GM15510 (cell line): ENCODE measurements around the gene EIF4B.

ENCODE experiments used
- POLR2A ChIP-seq: IDR thresholded peaks from 3 replicates; pipeline ENCODE4 v1.6.1; 2011; ENCODE audit warnings: borderline replicate concordance; ENCODE audit not compliant: insufficient read length; ENCODE audit errors: extremely low read depth

Gene EIF4B

DNA sequence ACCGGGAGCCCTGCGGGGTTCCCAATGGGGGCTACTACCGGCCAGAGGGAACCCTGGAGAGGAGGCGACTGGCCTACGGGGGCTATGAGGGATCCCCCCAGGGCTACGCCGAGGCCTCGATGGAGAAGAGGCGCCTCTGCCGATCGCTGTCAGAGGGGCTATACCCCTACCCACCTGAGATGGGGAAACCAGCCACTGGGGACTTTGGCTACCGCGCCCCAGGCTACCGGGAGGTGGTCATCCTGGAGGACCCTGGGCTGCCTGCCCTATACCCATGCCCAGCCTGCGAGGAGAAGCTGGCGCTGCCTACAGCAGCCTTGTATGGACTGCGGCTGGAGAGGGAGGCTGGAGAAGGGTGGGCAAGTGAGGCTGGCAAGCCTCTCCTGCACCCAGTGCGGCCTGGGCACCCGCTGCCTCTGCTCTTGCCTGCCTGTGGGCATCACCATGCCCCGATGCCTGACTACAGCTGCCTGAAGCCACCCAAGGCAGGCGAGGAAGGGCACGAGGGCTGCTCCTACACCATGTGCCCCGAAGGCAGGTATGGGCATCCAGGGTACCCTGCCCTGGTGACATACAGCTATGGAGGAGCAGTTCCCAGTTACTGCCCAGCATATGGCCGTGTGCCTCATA lies 53.3 kb downstream of the EIF4B start:
- TF ChIP-seq POLR2A, result no peak

DNA sequence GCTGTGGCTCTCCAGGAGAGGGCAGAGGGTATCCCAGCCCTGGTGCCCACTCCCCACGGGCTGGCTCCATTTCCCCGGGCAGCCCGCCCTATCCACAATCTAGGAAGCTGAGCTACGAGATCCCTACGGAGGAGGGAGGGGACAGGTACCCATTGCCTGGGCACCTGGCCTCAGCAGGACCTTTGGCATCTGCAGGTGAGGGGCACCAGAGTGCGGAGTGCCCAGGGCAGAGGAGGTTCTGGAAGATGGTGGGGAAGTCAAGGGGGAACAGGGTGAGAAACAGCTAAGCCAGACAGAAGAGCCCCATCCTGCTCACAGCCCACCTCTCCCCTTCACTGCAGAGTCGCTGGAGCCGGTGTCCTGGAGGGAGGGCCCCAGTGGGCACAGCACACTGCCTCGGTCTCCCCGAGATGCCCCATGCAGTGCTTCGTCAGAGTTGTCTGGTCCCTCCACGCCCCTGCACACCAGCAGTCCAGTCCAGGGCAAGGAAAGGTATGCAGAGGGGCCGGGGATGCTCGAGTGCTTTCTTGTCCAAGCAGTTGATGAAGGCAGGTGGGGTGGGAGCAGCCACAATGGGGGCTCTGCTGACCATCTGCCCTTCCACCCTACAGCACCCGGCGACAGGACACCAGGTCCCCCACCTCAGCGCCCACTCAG lies 53.9 kb downstream of the EIF4B start:
- TF ChIP-seq POLR2A, result no peak

- TF ChIP-seq POLR2A, result no peak
These were observed 54.5 kb downstream of the EIF4B start for GRCh38 chr12:53060721-53061276.

GRCh38 chr12:53061404-53062010 lies 55.3 kb downstream of the EIF4B start:
- no peak for TF ChIP-seq POLR2A

DNA sequence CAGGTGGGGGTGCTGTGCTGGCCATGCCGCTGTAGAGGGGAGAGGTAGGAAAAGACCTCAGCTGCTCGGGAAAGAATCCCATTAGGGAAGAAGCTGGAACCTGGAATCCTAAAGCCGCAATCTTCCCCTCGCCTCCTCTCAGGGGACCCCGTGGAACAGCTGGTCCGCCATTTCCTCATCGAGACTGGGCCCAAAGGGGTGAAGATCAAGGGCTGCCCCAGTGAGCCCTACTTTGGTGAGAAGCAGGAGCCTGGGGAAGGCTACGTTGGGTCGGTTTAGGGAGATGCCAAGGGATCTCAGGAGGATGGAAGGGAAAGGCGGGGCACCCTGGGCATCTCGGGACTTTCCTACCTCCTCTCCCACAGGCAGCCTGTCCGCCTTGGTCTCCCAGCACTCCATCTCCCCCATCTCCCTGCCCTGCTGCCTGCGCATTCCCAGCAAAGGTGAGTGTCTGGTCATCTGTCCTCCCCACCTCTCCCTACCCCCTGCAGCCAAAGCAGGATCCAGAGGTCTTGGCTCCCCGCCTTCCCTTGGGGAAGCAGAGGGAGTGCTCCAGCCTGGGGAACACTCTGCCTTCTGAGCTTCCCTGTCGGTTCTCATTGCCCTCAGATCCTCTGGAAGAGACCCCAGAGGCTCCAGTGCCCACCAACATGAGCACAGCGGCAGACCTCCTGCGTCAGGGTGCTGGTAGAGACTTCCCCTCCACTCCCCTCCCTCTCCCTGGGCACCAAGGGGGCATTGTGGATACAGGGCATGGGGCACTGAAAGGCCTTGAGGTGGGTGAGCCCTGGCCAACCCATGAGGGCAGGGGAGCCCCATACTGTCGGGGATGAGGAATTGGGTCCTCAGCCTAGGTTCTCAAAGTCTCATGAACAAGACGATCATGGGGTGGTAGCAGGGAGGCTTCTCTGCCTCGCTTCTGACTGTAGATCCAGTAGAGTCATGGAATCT lies 56.0 kb downstream of the EIF4B start:
- TF ChIP-seq POLR2A, result no peak

- no peak for TF ChIP-seq POLR2A
These were observed 56.9 kb downstream of the EIF4B start for GRCh38 chr12:53062977-53063707.

DNA sequence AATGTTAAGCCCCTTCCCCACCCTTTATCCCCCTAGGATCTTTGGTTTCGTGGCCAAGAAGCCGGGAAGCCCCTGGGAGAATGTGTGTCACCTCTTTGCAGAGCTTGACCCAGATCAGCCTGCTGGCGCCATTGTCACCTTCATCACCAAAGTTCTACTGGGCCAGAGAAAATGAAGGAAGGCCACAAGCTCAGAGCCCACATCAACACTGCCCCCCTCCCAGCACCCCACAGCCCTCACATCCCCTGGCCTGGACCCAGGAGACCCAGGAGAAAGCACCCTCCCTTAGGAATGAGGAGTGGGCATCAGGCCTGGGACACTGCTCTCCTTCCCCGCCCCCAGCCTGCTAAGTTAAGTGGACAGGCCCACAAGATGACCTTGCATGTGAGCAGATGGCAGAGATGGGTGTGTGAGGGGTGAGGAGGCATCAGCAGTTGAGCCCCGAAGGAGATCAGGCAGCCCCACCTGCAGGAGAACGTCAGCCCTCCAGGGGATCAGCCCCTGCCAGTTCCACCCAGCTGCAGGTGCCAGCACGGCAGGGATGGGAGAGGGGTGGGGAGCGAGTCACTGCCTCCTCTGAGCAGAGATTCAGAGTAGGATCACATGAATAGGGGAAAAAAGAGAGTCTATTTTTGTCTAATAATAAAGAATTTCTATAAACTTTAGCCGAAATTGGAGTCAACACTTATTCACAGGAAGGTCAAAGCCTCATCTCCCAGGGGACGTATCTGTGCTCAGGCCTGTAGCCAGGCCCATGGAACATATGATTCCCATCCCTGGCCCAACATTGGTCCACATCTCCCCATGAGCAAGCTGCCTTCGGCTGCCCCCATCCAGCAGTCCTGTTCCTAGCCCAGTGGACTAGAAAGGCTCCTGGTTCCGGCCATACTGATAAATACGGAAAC lies 57.7 kb downstream of the EIF4B start:
- TF ChIP-seq POLR2A, result no peak

DNA sequence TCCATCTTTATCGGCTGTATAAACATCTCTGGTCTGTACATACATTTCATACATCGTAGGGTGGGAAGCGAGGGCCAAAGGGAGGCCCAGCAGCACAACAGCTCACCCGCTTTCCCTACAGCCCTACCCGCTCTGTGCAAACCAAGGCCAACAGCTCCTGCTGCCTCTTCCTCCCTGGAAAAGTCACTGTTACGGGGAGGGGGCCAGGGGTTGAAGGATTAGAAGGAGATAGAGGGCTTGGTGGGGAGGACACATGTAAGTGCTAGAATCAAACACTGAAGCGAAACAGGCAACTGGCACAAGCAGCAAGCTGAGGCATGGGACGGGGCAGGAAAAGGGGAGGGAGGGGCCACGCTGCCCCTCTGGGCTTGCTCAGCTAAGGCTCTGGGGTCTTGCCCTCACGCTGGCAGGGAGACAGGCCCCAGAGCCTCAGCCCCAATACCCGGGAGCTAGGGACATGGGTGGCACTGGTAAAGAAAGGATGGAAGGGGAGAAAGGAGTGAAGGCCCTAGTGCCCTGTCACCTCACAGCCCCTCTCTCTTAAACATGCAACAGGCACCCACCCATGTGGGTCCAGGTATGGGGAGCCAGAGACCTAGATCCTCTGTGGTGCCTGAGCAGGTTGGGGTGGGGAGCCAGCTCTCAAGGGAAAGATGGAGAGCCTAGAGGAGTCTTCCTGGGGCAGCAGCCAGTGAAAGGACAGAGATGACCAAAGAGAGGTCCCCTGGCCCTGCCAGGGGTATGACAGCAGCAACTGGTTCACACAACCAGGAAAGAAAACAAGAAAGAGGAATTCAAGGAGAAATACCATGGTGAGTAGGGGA lies 58.6 kb downstream of the EIF4B start:
- no peak for TF ChIP-seq POLR2A

DNA sequence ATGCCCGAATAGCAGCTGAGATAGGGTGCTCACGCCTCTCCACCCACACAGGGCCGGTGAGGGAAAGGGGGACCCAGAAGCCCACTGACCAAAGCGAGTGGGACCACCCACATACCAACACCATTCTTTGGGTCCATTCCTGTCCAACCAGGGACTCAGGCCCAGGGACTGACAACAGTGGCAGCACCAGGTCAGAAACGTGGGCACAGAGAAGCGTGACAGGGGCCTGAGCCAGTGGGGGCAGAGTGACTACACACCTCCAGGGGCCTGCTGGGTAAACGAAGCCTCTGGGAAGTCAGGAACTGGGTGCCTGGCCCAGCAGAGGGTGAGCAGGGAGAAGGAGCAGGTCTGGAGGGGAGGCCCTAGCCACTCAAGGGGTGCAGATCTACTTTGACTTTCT lies 59.2 kb downstream of the EIF4B start:
- TF ChIP-seq POLR2A, result no peak

- TF ChIP-seq POLR2A, result no peak
These were observed 60.0 kb downstream of the EIF4B start for GRCh38 chr12:53065975-53066931.
